AG09309 (cell line): ENCODE data around the gene ALG2.

Experiments
- DNase-seq: peaks from one replicate; pipeline ENCODE4 v3.0.0-alpha.2; 2010; ENCODE audit warnings: low read depth
- H3K4me3 ChIP-seq: 2 replicates; pipeline ENCODE4 v1.5.1; 2011; ENCODE audit warnings: mild to moderate bottlenecking, low read depth, low read length, moderate library complexity; ENCODE audit not compliant: control insufficient read depth
- TF ChIP-seq, protein P1 (sequence below): IDR thresholded peaks from 2 replicates; pipeline ENCODE4 v1.5.1; 2011; ENCODE audit warnings: mild to moderate bottlenecking, low read depth, low read length, inconsistent platforms; ENCODE audit not compliant: insufficient read depth, control insufficient read depth; ENCODE audit errors: missing control alignments

The ALG2 gene

DNA sequence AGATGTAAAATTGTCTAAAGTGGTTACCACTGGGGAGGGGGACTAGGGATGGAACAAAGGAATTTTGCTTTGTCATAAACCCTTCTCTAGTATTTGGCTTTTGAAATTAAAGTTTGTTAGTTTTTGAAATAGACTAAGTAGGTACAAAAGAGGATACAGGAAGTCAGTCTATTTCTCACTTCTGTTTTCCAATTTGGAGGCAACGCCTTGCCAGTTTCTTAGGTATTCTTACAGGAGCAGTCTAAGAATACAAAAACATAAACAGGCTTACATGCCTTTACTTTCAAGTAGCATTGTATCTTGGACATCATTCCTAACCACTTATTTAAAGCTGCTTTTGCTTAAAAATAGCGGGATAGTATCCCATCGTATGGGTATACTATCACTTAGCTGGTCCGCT is 34.4 kb downstream of the ALG2 start:
- TF ChIP-seq, protein P1, sequence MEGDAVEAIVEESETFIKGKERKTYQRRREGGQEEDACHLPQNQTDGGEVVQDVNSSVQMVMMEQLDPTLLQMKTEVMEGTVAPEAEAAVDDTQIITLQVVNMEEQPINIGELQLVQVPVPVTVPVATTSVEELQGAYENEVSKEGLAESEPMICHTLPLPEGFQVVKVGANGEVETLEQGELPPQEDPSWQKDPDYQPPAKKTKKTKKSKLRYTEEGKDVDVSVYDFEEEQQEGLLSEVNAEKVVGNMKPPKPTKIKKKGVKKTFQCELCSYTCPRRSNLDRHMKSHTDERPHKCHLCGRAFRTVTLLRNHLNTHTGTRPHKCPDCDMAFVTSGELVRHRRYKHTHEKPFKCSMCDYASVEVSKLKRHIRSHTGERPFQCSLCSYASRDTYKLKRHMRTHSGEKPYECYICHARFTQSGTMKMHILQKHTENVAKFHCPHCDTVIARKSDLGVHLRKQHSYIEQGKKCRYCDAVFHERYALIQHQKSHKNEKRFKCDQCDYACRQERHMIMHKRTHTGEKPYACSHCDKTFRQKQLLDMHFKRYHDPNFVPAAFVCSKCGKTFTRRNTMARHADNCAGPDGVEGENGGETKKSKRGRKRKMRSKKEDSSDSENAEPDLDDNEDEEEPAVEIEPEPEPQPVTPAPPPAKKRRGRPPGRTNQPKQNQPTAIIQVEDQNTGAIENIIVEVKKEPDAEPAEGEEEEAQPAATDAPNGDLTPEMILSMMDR: no peak
- no peak overlapping the region for H3K4me3 ChIP-seq

DNA sequence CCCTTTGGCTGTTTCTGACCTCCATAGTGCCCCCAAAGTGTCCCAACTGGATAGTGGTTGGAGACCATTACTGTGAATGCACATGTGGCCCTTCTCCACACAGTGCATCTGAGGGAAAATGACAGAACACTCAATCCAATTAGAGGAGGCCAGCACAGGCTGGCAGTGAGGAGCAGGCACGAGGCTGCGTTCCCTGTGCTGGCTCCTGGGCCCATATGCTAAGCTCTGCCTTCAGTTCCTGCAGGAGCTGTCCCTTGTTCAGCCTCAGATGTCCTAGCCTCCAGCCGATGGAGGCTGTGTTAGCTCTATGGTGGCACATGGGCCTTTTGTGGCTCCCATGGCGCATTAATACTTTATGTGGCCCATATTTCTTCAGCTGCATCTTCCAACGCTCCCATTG is 35.8 kb downstream of the ALG2 start:
- DNase-seq: no peak
- TF ChIP-seq, protein P1: no peak
- no peak overlapping the region for H3K4me3 ChIP-seq

More for the DNA sequence above, 34.4 kb downstream of the ALG2 start:
- no peak for DNase-seq

- TF ChIP-seq, protein P1: no peak
- no peak overlapping the region for H3K4me3 ChIP-seq
- DNase-seq: no peak
Observed at GRCh38 chr9:99185348-99185632, 36.5 kb downstream of the ALG2 start.

DNA sequence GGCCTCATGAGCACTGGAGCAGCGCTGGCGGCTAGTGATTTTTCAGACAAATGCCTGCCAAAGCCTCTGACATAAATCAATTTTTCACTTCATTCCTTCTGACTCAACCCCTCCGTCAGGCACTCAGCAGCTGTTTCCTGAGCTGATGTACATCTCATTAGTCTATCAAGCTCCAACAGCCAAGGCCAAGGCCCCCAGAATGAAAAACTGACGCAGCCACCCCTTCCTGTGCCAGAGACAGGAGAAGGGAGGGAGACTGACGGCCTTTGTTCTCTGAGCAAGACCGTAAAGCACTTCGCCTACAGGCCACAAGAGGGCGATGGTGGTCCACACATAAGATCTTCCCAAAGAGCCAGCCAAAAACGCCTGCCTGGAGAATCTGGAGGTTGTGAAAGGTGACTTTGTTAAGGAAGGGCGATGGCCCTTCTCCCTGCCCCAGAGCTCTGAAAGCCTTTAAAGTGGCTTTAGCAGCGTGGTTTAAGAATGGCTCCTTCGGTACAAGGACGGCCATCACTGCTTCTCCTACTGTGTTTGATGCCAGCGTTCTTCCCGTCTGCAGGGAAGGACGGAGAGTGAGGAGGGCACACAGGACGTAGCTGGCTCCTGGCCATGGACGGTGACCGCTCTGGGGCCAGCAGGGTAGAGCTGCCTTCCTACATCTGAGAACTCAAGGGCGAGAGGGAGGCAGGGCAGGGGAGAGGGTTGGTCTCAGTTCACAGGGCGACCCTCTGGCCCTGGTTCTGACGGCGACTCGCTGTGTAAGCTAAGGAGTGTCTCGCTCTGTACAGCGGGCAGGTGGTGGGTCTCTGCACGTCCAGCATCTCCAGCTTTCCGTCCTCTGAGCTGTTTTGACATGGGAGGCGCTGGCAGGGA is 37.0 kb downstream of the ALG2 start:
- peak; percentile 67 for DNase-seq
- H3K4me3 ChIP-seq: no peak overlapping the region; the same call in 1 of the 2 replicates
- TF ChIP-seq, protein P1: peak; percentile 93

- TF ChIP-seq, protein P1: no peak
- H3K4me3 ChIP-seq: no peak overlapping the region
- DNase-seq: no peak
Observed at GRCh38 chr9:99184110-99184474, 37.6 kb downstream of the ALG2 start.

DNA sequence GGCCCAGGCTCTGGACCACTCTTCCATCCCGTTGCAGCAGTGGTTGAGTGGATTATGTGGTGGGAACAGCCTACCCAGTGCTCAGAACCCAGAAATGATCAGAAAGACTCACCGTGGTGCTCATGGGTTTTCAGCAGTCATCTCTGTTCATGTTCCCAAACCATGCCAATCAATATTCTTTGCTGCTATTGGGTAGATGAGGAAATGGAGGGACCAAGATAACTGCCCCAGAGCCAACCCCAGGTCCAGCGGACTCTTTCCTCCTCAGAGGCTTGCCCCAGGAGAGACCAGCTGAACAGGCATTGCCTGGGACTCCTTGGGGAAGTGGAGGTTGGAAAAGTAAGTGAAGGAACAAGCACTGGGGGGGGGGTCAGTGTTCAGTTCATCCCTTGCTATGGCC is 38.1 kb downstream of the ALG2 start:
- H3K4me3 ChIP-seq: no peak overlapping the region
- DNase-seq: no peak
- TF ChIP-seq, protein P1: no peak
